ENCODE measurements around the gene NFASC.

- TF ChIP-seq EZH2 (IDR thresholded peaks at IDR 0.05) (no peak), FOXP2 (optimal IDR thresholded peaks at IDR 0.05; ENCODE audit: control extremely low read depth, extremely low read length, insufficient read depth) (no peak)
Measured at GRCh38 chr1:204980840-204981405, 110.3 kb downstream of the NFASC start.
